Nephron (organoid): Measurements from ENCODE around the gene ARNT2.

Source experiments
- H3K27ac Mint-ChIP-seq, 3 experiments: 2 replicates each; pipeline ENCODE4 v1.8.0; 2020; ENCODE audit warnings: mixed read lengths in 3 of 3, mild to moderate bottlenecking in 2 of 3, moderate library complexity in 1 of 3
- H3K27me3 Mint-ChIP-seq: 2 replicates; pipeline ENCODE4 v1.8.0; 2021; ENCODE audit warnings: low read depth, mild to moderate bottlenecking, moderate library complexity, mixed read lengths
- H3K36me3 Mint-ChIP-seq: 2 replicates; pipeline ENCODE4 v1.8.0; 2020; ENCODE audit warnings: low read depth, mixed read lengths
- H3K4me1 Mint-ChIP-seq: 2 replicates; pipeline ENCODE4 v1.8.0; 2020; ENCODE audit warnings: mixed read lengths
- H3K4me3 Mint-ChIP-seq, 3 experiments: 2 replicates each; pipeline ENCODE4 v1.8.0; 2020; ENCODE audit warnings: mild to moderate bottlenecking in 3 of 3, mixed read lengths in 3 of 3, moderate library complexity in 2 of 3
- H3K9me3 Mint-ChIP-seq: 2 replicates; pipeline ENCODE4 v1.8.0; 2020; ENCODE audit warnings: mixed read lengths
- TF ChIP-seq, protein P1 (sequence below), 3 experiments: fragments of 200-600 bp; sonication (generic); IDR thresholded peaks; one replicate each; pipeline ENCODE4 v1.5.0; 2021; ENCODE audit warnings: antibody characterized with exemption in 3 of 3; ENCODE audit not compliant: unreplicated experiment in 3 of 3

Gene ARNT2

DNA sequence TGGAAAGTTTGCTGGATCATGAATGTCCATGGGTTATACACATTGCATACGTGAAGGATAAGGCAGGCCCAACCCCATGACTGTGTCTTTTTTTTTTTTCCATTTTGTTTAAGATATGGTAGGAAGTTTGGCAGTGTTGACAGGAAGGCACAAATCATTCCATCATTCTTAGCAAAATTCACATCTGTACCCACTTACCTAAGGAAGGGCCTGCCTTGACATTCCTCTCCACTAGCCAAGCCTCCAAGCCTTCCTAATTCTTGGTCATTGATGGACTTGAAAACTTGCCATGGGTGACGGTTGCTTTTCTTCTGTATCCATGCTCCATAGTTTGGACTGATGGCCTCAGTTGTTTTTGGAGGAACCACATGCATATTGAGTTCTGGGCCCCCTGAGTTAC lies 54.4 kb downstream of the ARNT2 start:
- Mint-ChIP-seq H3K9me3 (no peaks in the 10 kb centered on the region), H3K4me3 (no peak overlapping the region), H3K27me3 (no peaks in the 10 kb centered on the region), H3K36me3 (peaks cover 39% of the 10 kb centered on the region), H3K27ac (no peak overlapping the region), H3K4me1 (peaks cover 68% of the 10 kb centered on the region)
- TF ChIP-seq, protein P1, sequence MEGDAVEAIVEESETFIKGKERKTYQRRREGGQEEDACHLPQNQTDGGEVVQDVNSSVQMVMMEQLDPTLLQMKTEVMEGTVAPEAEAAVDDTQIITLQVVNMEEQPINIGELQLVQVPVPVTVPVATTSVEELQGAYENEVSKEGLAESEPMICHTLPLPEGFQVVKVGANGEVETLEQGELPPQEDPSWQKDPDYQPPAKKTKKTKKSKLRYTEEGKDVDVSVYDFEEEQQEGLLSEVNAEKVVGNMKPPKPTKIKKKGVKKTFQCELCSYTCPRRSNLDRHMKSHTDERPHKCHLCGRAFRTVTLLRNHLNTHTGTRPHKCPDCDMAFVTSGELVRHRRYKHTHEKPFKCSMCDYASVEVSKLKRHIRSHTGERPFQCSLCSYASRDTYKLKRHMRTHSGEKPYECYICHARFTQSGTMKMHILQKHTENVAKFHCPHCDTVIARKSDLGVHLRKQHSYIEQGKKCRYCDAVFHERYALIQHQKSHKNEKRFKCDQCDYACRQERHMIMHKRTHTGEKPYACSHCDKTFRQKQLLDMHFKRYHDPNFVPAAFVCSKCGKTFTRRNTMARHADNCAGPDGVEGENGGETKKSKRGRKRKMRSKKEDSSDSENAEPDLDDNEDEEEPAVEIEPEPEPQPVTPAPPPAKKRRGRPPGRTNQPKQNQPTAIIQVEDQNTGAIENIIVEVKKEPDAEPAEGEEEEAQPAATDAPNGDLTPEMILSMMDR (IDR thresholded peaks at IDR 0.05; ENCODE audit: unreplicated experiment in 3 of 3) = no peak

DNA sequence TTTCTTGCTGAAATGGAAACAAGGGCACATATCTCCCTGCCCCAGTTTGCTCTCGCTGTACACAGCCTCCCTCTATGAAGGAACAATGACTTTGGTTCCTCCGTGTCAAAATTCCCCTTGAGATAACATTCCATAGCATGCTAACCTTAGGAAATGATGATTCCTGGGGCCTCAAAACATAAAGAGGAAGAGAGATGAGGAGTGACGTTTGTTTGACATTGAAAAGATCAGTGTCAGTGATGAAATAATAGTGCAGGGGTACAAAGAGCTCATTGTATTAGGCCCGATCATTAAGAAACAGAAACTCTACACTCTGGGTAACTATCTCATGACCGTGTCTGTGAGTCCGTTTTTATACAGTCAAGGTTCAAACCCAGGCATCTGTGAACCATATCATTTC lies 55.2 kb downstream of the ARNT2 start:
- H3K27ac Mint-ChIP-seq = no peak overlapping the region
- peaks cover 35% of the 10 kb centered on the region for H3K36me3 Mint-ChIP-seq
- peaks cover 73% of the 10 kb centered on the region for H3K4me1 Mint-ChIP-seq
- H3K4me3 Mint-ChIP-seq = no peak overlapping the region
- H3K27me3 Mint-ChIP-seq = no peaks in the 10 kb centered on the region
- TF ChIP-seq, protein P1 (IDR thresholded peaks at IDR 0.05; ENCODE audit: unreplicated experiment in 3 of 3) = no peak
- H3K9me3 Mint-ChIP-seq = no peaks in the 10 kb centered on the region

DNA sequence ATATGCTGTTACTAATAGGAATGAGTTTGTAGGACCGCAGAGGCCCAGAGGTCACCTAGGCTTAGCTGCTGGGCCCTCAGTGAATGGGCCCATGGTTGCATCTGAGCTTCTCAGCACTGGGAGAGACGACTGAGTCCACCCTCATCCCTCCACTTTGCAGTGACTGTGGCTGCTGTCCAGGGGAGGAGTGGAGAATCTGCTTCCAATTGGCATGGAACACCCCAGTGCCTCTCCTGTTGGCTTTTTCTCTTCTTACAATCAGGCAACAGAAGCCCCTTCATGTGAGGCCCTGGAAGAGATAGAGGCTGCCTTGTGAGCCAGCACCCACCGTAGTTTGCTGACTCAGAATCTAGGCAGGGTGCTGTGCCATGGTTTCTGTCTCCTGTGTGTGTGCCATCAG lies 55.6 kb downstream of the ARNT2 start:
- Mint-ChIP-seq H3K4me3 (no peak overlapping the region), H3K9me3 (no peaks in the 10 kb centered on the region), H3K27ac (no peak overlapping the region), H3K27me3 (no peaks in the 10 kb centered on the region), H3K4me1 (peaks cover 75% of the 10 kb centered on the region), H3K36me3 (peaks cover 35% of the 10 kb centered on the region)
- TF ChIP-seq, protein P1 (IDR thresholded peaks at IDR 0.05; ENCODE audit: unreplicated experiment in 3 of 3) = no peak

DNA sequence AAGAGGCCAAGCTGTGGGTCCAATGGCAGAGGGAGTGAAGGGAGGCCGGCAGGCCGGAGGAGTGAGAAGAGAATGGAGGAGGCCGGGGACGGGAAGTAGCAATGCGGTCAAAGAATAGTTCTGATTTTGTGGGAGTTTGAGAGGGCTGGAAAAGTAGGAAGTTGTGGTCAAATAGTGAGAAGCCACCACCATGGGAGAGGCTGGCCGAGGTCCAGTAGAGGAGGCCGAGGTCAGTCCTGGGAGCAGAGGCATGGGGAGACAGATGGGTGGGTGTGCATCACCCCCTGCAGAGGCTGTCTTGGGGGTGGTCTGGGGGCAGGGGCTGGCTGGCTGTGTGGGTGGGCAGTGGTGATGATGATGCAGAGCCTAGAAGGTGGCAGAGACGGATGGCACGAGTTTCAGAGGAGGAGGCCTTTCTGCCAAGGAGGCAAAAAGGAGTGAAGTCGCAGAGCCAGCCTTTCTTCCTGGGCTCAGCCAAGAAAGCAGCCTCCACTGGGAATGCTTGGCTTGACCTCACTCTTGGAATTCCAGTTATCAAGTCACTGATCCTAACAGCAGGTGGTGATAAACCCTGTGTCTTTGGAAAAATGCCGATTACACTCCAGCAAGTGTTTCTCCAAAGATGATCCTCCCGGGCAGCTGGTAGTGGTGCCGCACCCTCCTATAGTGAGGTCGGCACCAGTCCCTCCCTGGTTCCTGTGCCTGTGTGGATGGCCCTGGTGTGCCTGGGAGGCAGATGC lies 57.3 kb downstream of the ARNT2 start:
- H3K36me3 Mint-ChIP-seq = peaks cover 35% of the 10 kb centered on the region
- TF ChIP-seq, protein P1 (IDR thresholded peaks at IDR 0.05; ENCODE audit: unreplicated experiment in 3 of 3) = no peak
- H3K4me1 Mint-ChIP-seq = peaks cover 70% of the 10 kb centered on the region
- no peaks in the 10 kb centered on the region for H3K27me3 Mint-ChIP-seq
- H3K9me3 Mint-ChIP-seq = no peaks in the 10 kb centered on the region
- H3K27ac Mint-ChIP-seq = peak overlapping the region; percentile 49 to 77 (median 67)
- peak overlapping the region in 1 of 3 experiments; percentile 20 for H3K4me3 Mint-ChIP-seq

DNA sequence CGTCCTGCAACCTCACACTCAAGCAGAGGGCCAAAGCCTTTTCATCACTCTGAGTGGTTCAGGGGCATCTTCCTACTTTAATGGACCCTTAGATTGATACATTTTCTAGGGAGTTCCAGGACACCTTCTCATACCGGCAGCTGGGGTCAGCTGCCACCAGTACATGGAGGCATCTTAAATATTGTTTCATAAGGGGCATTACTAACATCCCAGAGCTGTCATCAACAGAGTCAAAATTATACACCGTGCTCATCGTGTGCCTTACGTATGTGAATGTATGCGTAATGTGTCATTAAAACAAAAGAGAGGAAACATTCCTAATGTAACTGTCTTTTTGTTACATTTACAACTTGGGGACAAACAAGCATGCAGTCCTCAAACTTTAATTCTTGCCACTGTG lies 57.9 kb downstream of the ARNT2 start:
- peak overlapping the region in 1 of 3 experiments; percentile 20 for H3K4me3 Mint-ChIP-seq
- TF ChIP-seq, protein P1 (IDR thresholded peaks at IDR 0.05; ENCODE audit: unreplicated experiment in 3 of 3) = no peak

More for the DNA sequence above, 57.9 kb downstream of the ARNT2 start:
- Mint-ChIP-seq H3K36me3 (peaks cover 39% of the 10 kb centered on the region), H3K27ac (peak overlapping the region; percentile 49 to 77 (median 67)), H3K9me3 (no peaks in the 10 kb centered on the region), H3K27me3 (no peaks in the 10 kb centered on the region), H3K4me1 (peaks cover 70% of the 10 kb centered on the region)
